HCT116 (cell line): Measurements from ENCODE around the gene GDE1. TPM values are rescaled to one million over a fixed set of nuclear protein-coding genes. Genes with fewer than 3 reads are reported as not detected.

Source experiments
- ATAC-seq: fragments of 200-7000 bp; cut with Tn5 transposase; 2 replicates; pipeline ENCODE4 v1.9.1; 2020; ENCODE audit warnings: mild to moderate bottlenecking, moderate library complexity
- BruUV-seq: library from RNA; stranded (reverse); fragments of 400-500 nt; replicated peaks from 2 replicates; lab custom pipeline; 2021; lab: Mats Ljungman, UMichigan
- CTCF ChIA-PET: fragments of 300-600 bp; sonication (Branson Sonifier 250); formaldehyde crosslinking; loops from one replicate; lab custom pipeline; 2021; ENCODE audit warnings: antibody characterized with exemption; lab: Charles Lee
- POLR2A ChIA-PET: fragments of 300-600, 350-600 bp; sonication (Branson Sonifier 250); formaldehyde crosslinking; loops from one replicate; lab custom pipeline; 2021; ENCODE audit warnings: antibody characterized with exemption; lab: Charles Lee
- RAD21 ChIA-PET, 2 experiments: fragments of 300-600 bp; sonication (Branson Sonifier 250); formaldehyde crosslinking; loops; one replicate each; lab custom pipeline; 2023; ENCODE audit warnings: low total read pairs in 2 of 2; ENCODE audit not compliant: uncharacterized antibody in 2 of 2, unreplicated experiment in 2 of 2, low non-redundant PET in 1 of 2; lab: Charles Lee
- DNase-seq: peaks from one replicate; pipeline ENCODE4 v3.0.0-alpha.2; 2010; ENCODE audit warnings: low read depth, low spot score
- H2AFZ ChIP-seq: fragments of 200-600 bp; shearing (Covaris generic), sonication (generic); 2 replicates; pipeline ENCODE4 v1.6.1; 2017; ENCODE audit warnings: low read depth, mixed run types, mixed read lengths, antibody characterized with exemption, low read length; ENCODE audit not compliant: poor library complexity, severe bottlenecking
- H3K27ac ChIP-seq: 2 replicates; pipeline ENCODE4 v1.5.1; 2012; ENCODE audit warnings: low read depth, low read length
- H3K27me3 ChIP-seq: fragments of 200-600 bp; sonication (generic); 2 replicates; pipeline ENCODE4 v1.6.1; 2016; ENCODE audit warnings: mixed run types, low read length, mixed read lengths; ENCODE audit not compliant: insufficient read depth
- H3K36me3 ChIP-seq, 2 experiments: fragments of 200-500 bp in 1 of 2; fragments of 200-600 bp in 1 of 2; sonication (Bioruptor generic) in 1 of 2; sonication (generic) in 1 of 2; 2 replicates each; pipeline versions ENCODE4 v1.5.1 to v1.6.1; 2014 to 2016; ENCODE audit warnings: low read length in 2 of 2, inconsistent platforms in 1 of 2, mixed read lengths in 1 of 2, mixed run types in 1 of 2; ENCODE audit not compliant: insufficient read depth in 2 of 2, control insufficient read depth in 1 of 2
- H3K4me1 ChIP-seq, 2 experiments: fragments of 200-600 bp in 1 of 2; sonication (generic) in 1 of 2; 2 replicates each; pipeline versions ENCODE4 v1.5.1 to v1.6.1; 2012 to 2017; ENCODE audit warnings: low read length in 2 of 2, inconsistent platforms in 1 of 2, mild to moderate bottlenecking in 1 of 2, mixed read lengths in 1 of 2, mixed run types in 1 of 2, moderate library complexity in 1 of 2; ENCODE audit not compliant: insufficient read depth in 2 of 2, control insufficient read depth in 1 of 2
- H3K4me2 ChIP-seq: fragments of 200-600 bp; sonication (generic); 2 replicates; pipeline ENCODE4 v1.6.1; 2017; ENCODE audit warnings: mixed run types, low read length, mixed read lengths
- H3K4me3 ChIP-seq, 2 experiments: fragments of 200-600 bp in 1 of 2; sonication (generic) in 1 of 2; replicated peaks in 1 of 2; 2 replicates each; pipeline ENCODE4 v1.5.1; 2011 to 2016; ENCODE audit warnings: low read length in 2 of 2, control low read depth in 1 of 2, low read depth in 1 of 2, mild to moderate bottlenecking in 1 of 2, mixed read lengths in 1 of 2, mixed run types in 1 of 2
- H3K79me2 ChIP-seq: fragments of 200-600 bp; sonication (generic); 2 replicates; pipeline ENCODE4 v1.6.1; 2017; ENCODE audit warnings: mild to moderate bottlenecking, mixed run types, low read length, moderate library complexity, mixed read lengths; ENCODE audit not compliant: insufficient read depth
- H3K9ac ChIP-seq: fragments of 200-600 bp; sonication (generic); 2 replicates; pipeline ENCODE4 v1.6.1; 2016; ENCODE audit warnings: low read length, mixed read lengths
- H3K9me2 ChIP-seq: fragments of 200-600 bp; sonication (generic), shearing (Covaris generic); 2 replicates; pipeline ENCODE4 v1.6.1; 2017; ENCODE audit warnings: mixed run types, mild to moderate bottlenecking, moderate library complexity; ENCODE audit not compliant: insufficient read depth
- H3K9me3 ChIP-seq, 2 experiments: fragments of 200-500 bp in 1 of 2; fragments of 200-600 bp in 1 of 2; sonication (Bioruptor generic) in 1 of 2; sonication (generic) in 1 of 2; 2 replicates each; pipeline ENCODE4 v1.6.1; 2014 to 2017; ENCODE audit warnings: low read length in 2 of 2, mixed read lengths in 2 of 2, inconsistent platforms in 1 of 2, low read depth in 1 of 2, mild to moderate bottlenecking in 1 of 2, mixed run types in 1 of 2, moderate library complexity in 1 of 2; ENCODE audit not compliant: control insufficient read depth in 1 of 2, insufficient read depth in 1 of 2
- H4K20me1 ChIP-seq: fragments of 200-600 bp; sonication (generic), shearing (Covaris generic); 2 replicates; pipeline ENCODE4 v1.6.1; 2017; ENCODE audit warnings: mixed run types, mild to moderate bottlenecking, moderate library complexity; ENCODE audit not compliant: insufficient read depth
- CTCF ChIP-seq, 3 experiments: fragments of 200-600 bp in 1 of 3; sonication (generic) in 1 of 3; IDR thresholded peaks in 2 of 3; conservative IDR thresholded peaks in 1 of 3; 2 replicates each; pipeline ENCODE4 v1.5.1; 2012 to 2017; ENCODE audit warnings: low read depth in 2 of 3, low read length in 2 of 3, antibody characterized with exemption in 1 of 3, borderline replicate concordance in 1 of 3, control low read depth in 1 of 3, mild to moderate bottlenecking in 1 of 3, mixed read lengths in 1 of 3, mixed run types in 1 of 3, moderate library complexity in 1 of 3; ENCODE audit not compliant: insufficient read depth in 1 of 3
- EZH2 ChIP-seq: fragments of 200-600 bp; sonication (generic); IDR thresholded peaks from 2 replicates; pipeline ENCODE4 v1.6.1; 2017; ENCODE audit warnings: antibody characterized with exemption, mixed run types
- POLR2A ChIP-seq: IDR thresholded peaks from 2 replicates; pipeline ENCODE4 v1.7.0; 2011; ENCODE audit warnings: borderline replicate concordance; ENCODE audit not compliant: insufficient read depth, insufficient read length; ENCODE audit errors: extremely low read depth
- YY1 ChIP-seq: IDR thresholded peaks from 2 replicates; pipeline ENCODE4 v1.6.1; 2011; ENCODE audit warnings: low read length, low read depth, moderate library complexity, mild to moderate bottlenecking; ENCODE audit not compliant: insufficient replicate concordance; ENCODE audit errors: extremely low read depth
- intact Hi-C: fragments of 100-400 bp; cut with micrococcal nuclease; formaldehyde crosslinking; loops from 2 replicates; pipeline ENCODE4 v1.10.0; 2022
- total RNA-seq: library from RNA; stranded (reverse); gene quantifications from one replicate; pipeline ENCODE4 v1.2.1, GENCODE V29; 2021; ENCODE audit not compliant: unreplicated experiment

GDE1 gene
- total RNA-seq, 1 experiment from 2014 or later = 47.1 TPM

- ChIA-PET RAD21 (no interaction called here), CTCF (interaction anchor here (0.6 to 5.1 kb wide), 11 partner anchors 10 to 829 kb away, joined by 3 to 28 read pairs (median 3); no protein-coding TSS in a partner anchor), POLR2A (interaction anchor here (0.8 to 1.6 kb wide), 6 partner anchors 11 to 335 kb away, joined by 3 to 5 read pairs (median 3); partner anchors contain the start of genes CCP110 and GDE1)
- TF ChIP-seq YY1 (peak; percentile 25), CTCF (IDR thresholded peaks at IDR 0.05 in 2 of 3, conservative IDR thresholded peaks at IDR 0.05 in 1 of 3; ENCODE audit: borderline replicate concordance in 1 of 3, insufficient read depth in 1 of 3, low read depth in 2 of 3, low read length in 2 of 3) (0 out of 6 replicates have a peak, but pooled peaks of 1 of the 3 experiments have one; percentile 6), POLR2A (peak; percentile 42), EZH2 (no peak)
- H3K4me2 ChIP-seq = peak overlapping the region; percentile 77
- H3K9ac ChIP-seq = peak overlapping the region; percentile 72
- H3K27ac ChIP-seq = peak overlapping the region; percentile 78
- H3K79me2 ChIP-seq = no peaks in the 10 kb centered on the region
- H4K20me1 ChIP-seq = no peaks in the 10 kb centered on the region
- ATAC-seq (peak; percentile 61), DNase-seq (peak; percentile 59)
- no peaks in the 10 kb centered on the region for H3K9me3 ChIP-seq
- peaks cover 0 to 8% of the 10 kb centered on the region in 2 experiments; a peak in 2 of 4 replicates for H3K4me1 ChIP-seq
- H2AFZ ChIP-seq = no peak overlapping the region
- peaks cover 4 to 5% of the 10 kb centered on the region in 2 experiments; a peak in 3 of 4 replicates for H3K36me3 ChIP-seq
- intact Hi-C loops = no loop called here
- H3K27me3 ChIP-seq = no peaks in the 10 kb centered on the region
- TSS peak; percentile 64 for BruUV-seq
- no peaks in the 10 kb centered on the region for H3K9me2 ChIP-seq
- peak overlapping the region; percentile 65 to 67 for H3K4me3 ChIP-seq
Observed at GRCh38 chr16:19555938-19556771, 34.3 kb upstream of the GDE1 start.
